Astrocyte of the hippocampus (primary cell): Measurements from ENCODE around the gene E2F8.
A peak's percentile ranks its signal among the peaks of the same experiment; 100 is the strongest.

ENCODE experiments used
- DNase-seq: peaks from one replicate; pipeline ENCODE4 v3.0.0; 2011; ENCODE audit warnings: low read depth, low spot score

Gene E2F8

DNA sequence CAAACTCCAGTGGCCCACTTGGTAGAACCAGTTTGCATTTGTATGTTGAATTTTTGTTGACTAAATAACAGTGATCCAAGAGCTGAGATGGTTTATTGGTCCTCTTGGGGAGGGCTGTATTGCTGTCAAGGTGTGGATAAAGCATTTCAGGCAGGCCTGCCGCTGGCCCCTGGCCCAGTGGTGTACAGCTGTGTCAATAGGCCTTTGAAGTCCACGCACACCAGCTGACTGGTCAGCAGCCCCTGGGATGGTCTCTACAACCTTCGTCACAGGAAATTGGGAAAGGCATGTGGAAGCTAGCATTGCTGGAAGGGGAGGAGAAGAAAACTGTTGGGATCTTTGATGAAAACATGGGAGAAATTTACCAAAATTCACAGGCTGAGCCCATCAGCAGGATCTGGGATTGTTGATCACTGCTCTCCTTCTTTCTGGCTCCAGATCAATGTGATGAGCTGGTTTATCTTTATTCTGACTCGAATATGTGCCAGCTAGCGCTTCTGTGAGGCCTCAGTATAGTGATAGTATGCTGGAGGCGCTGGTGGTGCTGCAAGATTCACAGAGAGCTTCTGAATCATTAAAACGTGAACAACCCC is 12.5 kb upstream of the E2F8 start:
- DNase-seq = no peak

DNA sequence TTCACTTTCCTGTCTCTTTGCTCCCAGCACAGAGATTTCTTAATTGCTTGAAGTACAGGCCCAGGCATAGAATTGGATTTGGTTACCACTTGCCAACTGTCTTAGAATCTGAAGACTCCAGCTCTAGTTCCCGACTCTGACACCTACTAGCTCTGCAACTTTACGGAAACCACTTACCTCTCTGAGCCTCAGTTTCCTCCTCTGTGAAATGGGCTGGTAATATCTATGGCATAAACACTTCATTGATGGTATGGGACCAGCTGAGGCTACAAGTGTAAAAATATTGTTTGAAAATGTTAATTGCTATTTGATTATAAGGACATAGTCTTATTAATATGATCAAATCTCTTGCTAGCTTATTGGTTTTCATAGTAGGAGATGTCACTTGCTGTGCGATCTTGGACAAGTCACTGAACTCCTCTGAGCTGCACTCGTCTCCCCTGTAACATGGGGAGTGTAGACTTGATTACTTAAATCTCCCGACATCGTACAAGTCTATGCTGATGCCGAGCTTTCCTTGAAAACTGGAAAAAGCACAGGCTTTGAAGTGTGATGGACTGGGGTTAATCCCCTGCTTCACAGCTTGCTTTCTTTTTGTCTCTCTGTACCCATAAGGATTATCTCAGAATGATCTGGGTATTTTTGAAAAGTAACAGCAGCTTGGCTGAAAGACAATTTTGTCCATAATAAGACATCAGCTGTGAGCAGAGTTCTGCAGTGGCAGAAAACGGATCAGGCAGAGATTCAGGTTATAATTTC is 11.8 kb upstream of the E2F8 start:
- no peak for DNase-seq

DNA sequence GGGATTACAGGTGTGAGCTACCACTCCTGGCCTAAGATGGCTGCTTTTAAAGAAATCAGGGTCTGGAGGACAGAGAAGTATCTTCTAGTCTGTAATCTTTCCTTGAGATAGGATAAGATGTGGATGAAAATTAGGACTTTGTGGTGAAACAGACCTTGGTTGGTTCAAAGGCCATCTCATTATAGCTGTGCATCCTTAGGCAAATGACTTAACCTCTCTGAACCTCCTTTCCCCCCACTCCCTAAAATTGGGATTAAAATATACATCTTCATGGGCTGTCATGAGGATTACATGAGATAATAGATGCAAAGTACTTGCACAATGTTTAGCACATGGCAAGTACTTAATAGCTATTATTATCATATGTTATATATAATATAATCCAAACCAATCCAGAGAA is 10.8 kb upstream of the E2F8 start:
- no peak for DNase-seq

GRCh38 chr11:19246816-19247215 is 6.1 kb upstream of the E2F8 start:
- no peak for DNase-seq

GRCh38 chr11:19245351-19245750 is 4.6 kb upstream of the E2F8 start:
- DNase-seq = no peak

DNA sequence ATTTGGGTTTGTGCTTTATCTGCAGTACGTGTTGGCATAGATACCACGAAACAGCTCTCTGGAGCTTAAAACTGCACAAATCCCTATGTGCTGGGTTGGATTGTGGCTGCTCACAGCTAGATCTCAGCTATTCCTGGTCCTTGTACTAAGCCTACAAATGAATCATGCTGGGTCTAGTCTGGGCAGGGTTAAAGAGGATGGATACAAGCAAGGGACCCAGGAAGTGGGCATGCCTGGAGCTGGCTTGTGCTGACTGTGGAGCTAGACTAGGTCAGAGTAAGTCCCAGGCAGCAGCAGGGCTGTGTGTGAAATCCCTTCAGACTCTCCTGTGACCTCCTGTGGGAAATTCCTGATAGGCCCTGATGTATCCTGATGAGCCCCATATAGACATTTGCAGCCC is 3.9 kb upstream of the E2F8 start:
- no peak for DNase-seq

DNA sequence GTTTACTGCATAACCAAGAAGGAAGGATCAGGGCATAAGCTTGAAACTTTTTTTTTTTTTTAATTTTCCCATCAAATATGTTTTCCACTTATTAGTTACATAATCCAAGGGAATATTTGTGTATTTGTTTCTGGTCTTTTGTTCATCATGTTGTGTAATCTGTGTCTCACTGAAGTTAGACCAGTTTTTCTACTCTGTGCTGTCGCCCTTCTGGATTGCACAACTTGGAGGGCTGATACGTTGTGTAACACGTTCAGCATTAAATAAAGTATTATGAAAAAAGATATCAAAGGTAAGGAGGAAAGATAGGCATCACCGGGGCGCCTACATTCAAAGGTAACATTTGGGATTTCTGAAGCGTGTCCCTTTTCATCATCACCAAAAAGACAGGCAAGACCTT is 3.3 kb upstream of the E2F8 start:
- no peak for DNase-seq

GRCh38 chr11:19243613-19244012 is 2.9 kb upstream of the E2F8 start:
- no peak for DNase-seq

DNA sequence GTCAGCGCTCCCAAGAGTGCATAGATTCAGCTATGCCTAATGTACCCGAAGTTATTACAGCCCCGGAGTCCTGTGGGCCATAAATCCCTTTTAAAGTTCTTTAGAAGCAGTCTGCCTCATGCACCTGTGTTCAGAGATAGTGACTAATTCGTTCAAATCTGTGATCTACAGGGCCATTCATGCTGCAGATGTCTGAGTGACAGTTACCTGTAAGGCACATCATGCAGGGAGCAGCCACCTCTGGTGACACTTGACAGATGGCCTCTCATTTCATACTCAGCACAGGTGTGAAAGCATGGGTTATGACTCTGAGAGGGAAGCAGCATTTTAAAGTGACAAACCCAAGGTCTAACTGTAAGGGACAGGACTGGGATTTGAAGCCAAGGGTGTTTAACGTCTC is 2.4 kb upstream of the E2F8 start:
- no peak for DNase-seq

GRCh38 chr11:19242179-19242932 is 1.6 kb upstream of the E2F8 start:
- DNase-seq = peak; percentile 21

- peak; percentile 42 for DNase-seq
These were observed 774 bp upstream of the E2F8 start for GRCh38 chr11:19241260-19242178.

- DNase-seq = no peak
These were observed 1.7 kb downstream of the E2F8 start for GRCh38 chr11:19239039-19239438.

DNA sequence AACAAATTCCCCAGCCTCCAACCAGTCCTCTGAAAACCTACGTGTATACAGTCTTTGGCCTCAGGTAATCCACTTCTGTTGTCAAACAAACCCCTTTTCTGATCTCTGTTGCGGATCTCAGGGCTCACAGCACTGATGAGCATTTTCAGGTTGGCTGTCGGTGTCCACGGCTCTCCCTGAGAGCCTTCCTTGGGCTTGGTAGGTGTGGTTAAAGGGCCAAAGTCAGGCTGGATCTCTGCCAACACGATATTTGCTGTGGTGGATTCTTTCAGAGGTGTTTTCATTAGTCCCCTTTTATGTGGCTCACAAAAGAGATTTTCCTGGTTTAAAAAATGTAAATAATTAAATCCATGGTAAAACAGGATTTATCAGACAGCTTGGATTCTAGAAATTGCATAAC is 2.9 kb downstream of the E2F8 start:
- no peak for DNase-seq

GRCh38 chr11:19237381-19237780 is 3.4 kb downstream of the E2F8 start:
- no peak for DNase-seq

DNA sequence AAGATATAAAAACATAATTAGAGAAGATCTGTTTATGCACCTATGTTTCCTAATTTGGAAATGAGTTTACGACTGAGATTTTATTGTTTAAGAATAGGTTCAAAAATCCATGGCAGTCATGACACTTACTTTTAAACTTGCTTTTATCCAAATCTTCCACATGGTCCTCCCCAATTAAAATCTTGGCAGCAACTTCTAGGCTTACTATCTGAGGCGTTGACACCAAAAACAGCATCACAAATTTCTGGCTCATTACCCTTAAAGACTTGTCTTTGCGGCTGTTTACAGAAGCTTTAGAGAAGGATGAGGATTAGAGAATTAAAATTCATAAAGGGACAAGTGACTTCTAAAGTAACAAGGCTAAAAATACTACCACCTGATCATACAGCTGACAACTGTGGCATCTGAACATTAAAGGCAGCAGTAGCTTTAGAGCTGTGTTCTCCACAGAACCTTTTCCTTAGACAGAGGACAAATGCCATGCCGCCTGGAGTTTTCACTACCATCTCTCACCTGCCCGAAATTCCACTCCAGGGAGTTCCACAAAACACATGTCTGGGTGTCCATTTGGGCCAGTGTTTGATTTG is 6.4 kb downstream of the E2F8 start:
- DNase-seq = no peak

DNA sequence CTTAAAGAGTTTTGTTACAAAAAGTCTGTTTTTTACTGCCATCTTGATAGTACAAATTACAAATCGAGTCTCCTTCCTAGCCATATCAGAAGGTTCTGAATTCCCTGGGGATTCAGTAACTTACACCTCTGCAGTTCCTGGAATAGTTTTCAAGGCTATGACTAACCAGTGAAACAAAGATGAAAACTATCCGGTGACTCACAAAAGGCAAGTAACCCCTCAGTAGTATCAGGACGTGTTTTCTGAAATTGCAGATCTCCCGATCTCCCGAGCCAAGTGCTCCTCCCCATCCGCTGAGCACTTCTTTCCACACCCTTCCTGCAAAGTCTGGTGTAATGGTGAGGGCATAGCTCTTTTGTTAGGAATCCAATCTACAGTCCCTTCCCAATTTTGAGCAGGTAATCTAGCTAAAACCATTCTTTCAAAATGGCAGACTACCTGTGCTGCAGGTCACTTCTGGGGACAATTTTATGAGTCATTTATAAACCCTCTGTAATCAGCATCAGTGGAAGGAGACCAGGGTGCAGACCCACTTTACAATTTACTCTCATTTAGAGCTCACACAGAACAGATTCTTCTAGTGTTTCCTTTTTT is 7.7 kb downstream of the E2F8 start:
- peak; percentile 77 for DNase-seq

DNA sequence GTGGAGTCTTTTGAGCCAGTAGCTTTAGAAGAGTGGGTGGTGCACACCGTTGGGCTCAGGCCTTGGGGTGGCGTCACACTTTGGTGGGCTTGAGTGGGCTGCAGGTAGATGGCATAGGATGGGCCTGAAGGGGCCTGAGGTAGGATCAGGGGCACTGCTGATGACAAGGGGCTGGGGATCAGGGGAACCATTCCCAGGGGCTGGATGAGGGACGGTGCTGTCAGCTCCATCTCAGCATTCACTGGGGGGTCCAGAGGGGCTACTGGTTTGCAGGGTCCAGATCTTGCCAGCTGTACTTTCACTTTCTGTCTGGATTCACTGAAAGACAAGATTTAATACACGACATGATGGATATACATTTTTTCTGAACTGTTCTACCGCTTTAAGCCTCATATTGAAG is 11.1 kb downstream of the E2F8 start:
- no peak for DNase-seq

GRCh38 chr11:19228968-19229367 is 11.8 kb downstream of the E2F8 start:
- DNase-seq = no peak

DNA sequence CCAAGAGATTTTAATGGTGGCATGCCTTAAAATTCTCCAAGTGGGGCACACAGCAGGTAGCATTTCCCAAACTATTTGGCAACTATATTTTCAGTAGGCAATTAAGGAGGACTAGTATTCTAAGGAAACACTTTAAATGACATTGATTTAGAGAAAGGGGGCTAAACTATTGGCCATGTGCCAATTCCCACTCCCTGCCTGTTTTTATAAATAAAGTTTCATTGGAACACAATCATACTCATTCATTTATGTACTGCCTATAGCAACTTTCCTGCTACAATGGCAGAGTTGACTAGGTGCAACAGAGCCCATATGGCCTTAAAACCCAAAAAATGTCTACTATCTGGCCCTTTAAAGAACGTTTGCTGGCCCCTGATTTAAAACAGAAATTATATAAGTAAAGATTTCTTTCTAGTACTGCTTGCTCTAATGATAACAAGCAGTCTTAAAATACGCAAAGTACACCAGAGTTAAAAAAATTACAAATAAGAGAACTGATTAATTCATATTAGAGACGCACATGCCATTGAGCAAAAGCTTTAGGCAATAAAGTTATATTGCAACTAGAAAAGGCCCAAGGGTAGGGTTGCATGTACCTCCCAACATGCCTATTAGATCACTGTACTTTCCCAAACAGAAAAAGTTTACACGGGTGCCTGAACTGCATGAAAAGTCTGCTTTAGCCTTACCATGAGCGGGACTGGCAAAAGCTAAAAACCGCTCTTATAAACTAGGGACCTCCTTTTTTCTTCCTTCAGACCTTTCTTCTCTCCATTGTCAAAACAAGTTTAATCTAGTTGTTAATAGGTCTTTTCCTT is 14.2 kb downstream of the E2F8 start:
- no peak for DNase-seq

DNA sequence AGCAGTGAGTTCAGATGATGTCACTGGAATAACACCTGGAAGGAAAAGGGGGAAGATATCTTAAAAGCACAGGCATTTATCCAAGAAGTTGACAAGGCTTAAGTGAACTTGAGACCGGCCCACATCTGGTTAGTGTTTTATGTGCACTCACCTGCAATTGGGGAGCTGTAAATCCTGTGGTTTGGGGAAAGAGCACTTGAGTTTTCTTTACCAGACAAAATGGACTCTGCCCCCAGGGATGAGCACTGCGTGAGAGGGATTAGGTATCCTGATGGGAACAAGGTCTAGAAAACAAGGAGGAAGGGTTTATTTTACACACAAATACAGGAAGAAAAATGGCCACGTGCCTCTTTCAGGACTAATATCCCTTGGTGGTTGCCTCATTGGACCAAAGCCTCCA is 15.2 kb downstream of the E2F8 start:
- DNase-seq = no peak
